ELF-1 (cell line): ENCODE results near the gene DCDC2.
"Not testable (repeated sequence)": the region's sequence is repeated elsewhere in the genome, so short reads cannot be mapped to it uniquely, and the experiment has no call there.

Source experiments
- DNase-seq: peaks from one replicate; pipeline ENCODE4 v3.0.0-alpha.2; 2016; ENCODE audit warnings: low read depth, low spot score

DCDC2 gene

GRCh38 chr6:24272148-24272547 lies 85.7 kb downstream of the DCDC2 start:
- no peak for DNase-seq

GRCh38 chr6:24270011-24270410 lies 87.8 kb downstream of the DCDC2 start:
- DNase-seq: no peak

- not testable (repeated sequence) for DNase-seq
Observed at GRCh38 chr6:24258214-24258613, 99.6 kb downstream of the DCDC2 start.

- no peak for DNase-seq
Observed at GRCh38 chr6:24257282-24257681, 100.6 kb downstream of the DCDC2 start.

- DNase-seq: no peak
Observed at GRCh38 chr6:24255676-24256075, 102.2 kb downstream of the DCDC2 start.

GRCh38 chr6:24253360-24253759 lies 104.5 kb downstream of the DCDC2 start:
- no peak for DNase-seq

- DNase-seq: no peak
Observed at GRCh38 chr6:24252280-24252679, 105.6 kb downstream of the DCDC2 start.

- DNase-seq: no peak
Observed at GRCh38 chr6:24251339-24251738, 106.5 kb downstream of the DCDC2 start.

- peak; percentile 39 for DNase-seq
Observed at GRCh38 chr6:24249926-24250325, 107.9 kb downstream of the DCDC2 start.

GRCh38 chr6:24245275-24245674 lies 112.6 kb downstream of the DCDC2 start:
- no peak for DNase-seq

- DNase-seq: no peak
Observed at GRCh38 chr6:24242924-24243323, 114.9 kb downstream of the DCDC2 start.

GRCh38 chr6:24241779-24242178 lies 116.1 kb downstream of the DCDC2 start:
- DNase-seq: not testable (repeated sequence)

GRCh38 chr6:24240943-24241342 lies 116.9 kb downstream of the DCDC2 start:
- no peak for DNase-seq

GRCh38 chr6:24240380-24240928 lies 117.4 kb downstream of the DCDC2 start:
- no peak for DNase-seq

GRCh38 chr6:24238700-24239099 lies 119.2 kb downstream of the DCDC2 start:
- no peak for DNase-seq

- not testable (repeated sequence) for DNase-seq
Observed at GRCh38 chr6:24236779-24237178, 121.1 kb downstream of the DCDC2 start.

- no peak for DNase-seq
Observed at GRCh38 chr6:24233813-24234442, 123.9 kb downstream of the DCDC2 start.

GRCh38 chr6:24231438-24231977 lies 126.4 kb downstream of the DCDC2 start:
- DNase-seq: no peak

- no peak for DNase-seq
Observed at GRCh38 chr6:24229696-24230405, 128.0 kb downstream of the DCDC2 start.

GRCh38 chr6:24228681-24229255 lies 129.1 kb downstream of the DCDC2 start:
- DNase-seq: no peak

GRCh38 chr6:24228123-24228522 lies 129.7 kb downstream of the DCDC2 start:
- DNase-seq: no peak

GRCh38 chr6:24227556-24227955 lies 130.3 kb downstream of the DCDC2 start:
- no peak for DNase-seq
